Keratinocyte (primary cell): ENCODE data around the gene NXPH2.

Experiments
- EZH2 ChIP-seq: IDR thresholded peaks from one replicate; pipeline ENCODE4 v1.6.1; 2012; ENCODE audit warnings: inconsistent platforms, mild to moderate bottlenecking, low read length, moderate library complexity
- TF ChIP-seq, protein P1 (sequence below), 3 experiments: IDR thresholded peaks in 1 of 3; conservative IDR thresholded peaks in 1 of 3; optimal IDR thresholded peaks in 1 of 3; 2 replicates in 2 of 3; 3 replicates in 1 of 3; pipeline versions ENCODE3 to v1.5.1; 2011; ENCODE audit warnings: low read length in 3 of 3, mild to moderate bottlenecking in 3 of 3, moderate library complexity in 2 of 3, control low read depth in 1 of 3, inconsistent platforms in 1 of 3; ENCODE audit not compliant: insufficient read depth in 2 of 3; ENCODE audit errors: extremely low read depth in 1 of 3

DNA sequence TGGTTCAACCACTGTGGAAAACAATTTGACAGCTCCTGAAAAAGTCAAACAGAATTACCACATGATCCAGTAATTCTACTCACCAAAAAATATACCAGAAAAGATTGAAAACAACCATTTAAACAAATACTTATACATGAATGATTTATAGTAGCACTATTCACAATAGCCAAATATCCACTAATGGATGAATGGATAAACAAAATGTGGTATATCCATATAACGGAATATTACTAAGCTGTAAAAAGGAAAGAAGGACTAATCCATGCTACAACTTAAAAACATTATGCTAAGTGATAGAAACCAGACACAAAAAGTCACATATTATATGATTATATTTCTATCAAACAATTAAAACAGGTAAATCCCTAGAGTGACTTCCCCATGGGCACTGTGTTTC is 147.1 kb downstream of the NXPH2 start:
- TF ChIP-seq, protein P1, sequence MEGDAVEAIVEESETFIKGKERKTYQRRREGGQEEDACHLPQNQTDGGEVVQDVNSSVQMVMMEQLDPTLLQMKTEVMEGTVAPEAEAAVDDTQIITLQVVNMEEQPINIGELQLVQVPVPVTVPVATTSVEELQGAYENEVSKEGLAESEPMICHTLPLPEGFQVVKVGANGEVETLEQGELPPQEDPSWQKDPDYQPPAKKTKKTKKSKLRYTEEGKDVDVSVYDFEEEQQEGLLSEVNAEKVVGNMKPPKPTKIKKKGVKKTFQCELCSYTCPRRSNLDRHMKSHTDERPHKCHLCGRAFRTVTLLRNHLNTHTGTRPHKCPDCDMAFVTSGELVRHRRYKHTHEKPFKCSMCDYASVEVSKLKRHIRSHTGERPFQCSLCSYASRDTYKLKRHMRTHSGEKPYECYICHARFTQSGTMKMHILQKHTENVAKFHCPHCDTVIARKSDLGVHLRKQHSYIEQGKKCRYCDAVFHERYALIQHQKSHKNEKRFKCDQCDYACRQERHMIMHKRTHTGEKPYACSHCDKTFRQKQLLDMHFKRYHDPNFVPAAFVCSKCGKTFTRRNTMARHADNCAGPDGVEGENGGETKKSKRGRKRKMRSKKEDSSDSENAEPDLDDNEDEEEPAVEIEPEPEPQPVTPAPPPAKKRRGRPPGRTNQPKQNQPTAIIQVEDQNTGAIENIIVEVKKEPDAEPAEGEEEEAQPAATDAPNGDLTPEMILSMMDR (optimal IDR thresholded peaks at IDR 0.05 in 1 of 3, IDR thresholded peaks at IDR 0.05 in 1 of 3, conservative IDR thresholded peaks at IDR 0.05 in 1 of 3; ENCODE audit: extremely low read depth in 1 of 3, insufficient read depth in 2 of 3, low read length in 3 of 3): no peak
- TF ChIP-seq EZH2: no peak
